Panc1 (cell line): ENCODE data around the gene ERC2. TPM values are rescaled to one million over a fixed set of nuclear protein-coding genes. Genes with fewer than 3 reads are reported as not detected.

Experiments
- ATAC-seq: fragments of 200-7000 bp; cut with Tn5 transposase; 2 replicates; pipeline ENCODE4 v1.9.1; 2020; ENCODE audit warnings: mild to moderate bottlenecking, moderate library complexity
- BruUV-seq: library from RNA; stranded (reverse); fragments of 400-500 nt; replicated peaks from 2 replicates; lab custom pipeline; 2021; lab: Mats Ljungman, UMichigan
- CTCF ChIA-PET: fragments of 300-600 bp; sonication (Branson Sonifier 250); formaldehyde crosslinking; loops from one replicate; lab custom pipeline; 2022; ENCODE audit warnings: antibody characterized with exemption; lab: Charles Lee
- POLR2A ChIA-PET: fragments of 300-600 bp; sonication (Branson Sonifier 250); formaldehyde crosslinking; loops from one replicate; lab custom pipeline; 2022; ENCODE audit warnings: antibody characterized with exemption; lab: Charles Lee
- DNase-seq: peaks from one replicate; pipeline ENCODE4 v3.0.0-alpha.2; 2010; ENCODE audit warnings: low read depth, low spot score
- H3K27ac ChIP-seq: 2 replicates; pipeline ENCODE4 v1.5.1; 2011; ENCODE audit warnings: mild to moderate bottlenecking, low read length, inconsistent platforms
- H3K27me3 ChIP-seq: fragments of 200-500 bp; sonication (Bioruptor generic); 2 replicates; pipeline ENCODE4 v1.6.0; 2014; ENCODE audit warnings: low read length, inconsistent platforms; ENCODE audit not compliant: control insufficient read depth, insufficient read depth
- H3K36me3 ChIP-seq: fragments of 200-500 bp; sonication (Bioruptor generic); 2 replicates; pipeline ENCODE4 v1.5.1; 2014; ENCODE audit warnings: inconsistent platforms, mild to moderate bottlenecking, low read length, moderate library complexity; ENCODE audit not compliant: control insufficient read depth, insufficient read depth
- H3K4me1 ChIP-seq: 2 replicates; pipeline ENCODE4 v1.5.1; 2011; ENCODE audit warnings: inconsistent platforms, mild to moderate bottlenecking, low read length, moderate library complexity; ENCODE audit not compliant: control insufficient read depth, insufficient read depth
- H3K4me3 ChIP-seq, 2 experiments: 2 replicates each; pipeline ENCODE4 v1.5.1; 2011 to 2012; ENCODE audit warnings: low read depth in 2 of 2, low read length in 2 of 2, mild to moderate bottlenecking in 2 of 2, inconsistent platforms in 1 of 2, moderate library complexity in 1 of 2
- H3K9me3 ChIP-seq: fragments of 200-500 bp; sonication (Bioruptor generic); 2 replicates; pipeline ENCODE4 v1.5.1; 2014; ENCODE audit warnings: low read depth, mild to moderate bottlenecking, inconsistent platforms, low read length, moderate library complexity; ENCODE audit not compliant: control insufficient read depth, insufficient read depth
- POLR2AphosphoS5 ChIP-seq: IDR thresholded peaks from 2 replicates; pipeline ENCODE4 v1.6.1; 2012; ENCODE audit warnings: mild to moderate bottlenecking, low read depth, low read length, moderate library complexity
- REST ChIP-seq, 2 experiments: IDR thresholded peaks; 2 replicates each; pipeline ENCODE4 v1.6.1; 2011 to 2012; ENCODE audit warnings: low read depth in 2 of 2, control low read depth in 1 of 2, low read length in 1 of 2, mild to moderate bottlenecking in 1 of 2, moderate library complexity in 1 of 2; ENCODE audit not compliant: insufficient read depth in 1 of 2
- SIN3A ChIP-seq: IDR thresholded peaks from 2 replicates; pipeline ENCODE4 v1.6.1; 2012; ENCODE audit warnings: low read depth, mild to moderate bottlenecking, low read length, moderate library complexity, borderline replicate concordance; ENCODE audit not compliant: insufficient read depth
- TCF7L2 ChIP-seq: IDR thresholded peaks from 2 replicates; pipeline ENCODE4 v1.6.1; 2011; ENCODE audit warnings: mild to moderate bottlenecking, low read depth, low read length, inconsistent platforms
- in situ Hi-C: cut with HindIII; loops from 2 replicates; pipeline ENCODE4 v1.10.0; 2016; ENCODE audit warnings: low sequenced_read_pairs, low pct_unique_long_range_greater_than_20kb
- intact Hi-C: fragments of 100-400 bp; cut with micrococcal nuclease; formaldehyde crosslinking; loops from one replicate; pipeline ENCODE4 v1.10.0; 2022; ENCODE audit not compliant: unreplicated experiment
- total RNA-seq: library from RNA; stranded (reverse); gene quantifications from one replicate; pipeline ENCODE4 v1.2.1, GENCODE V29; 2021; ENCODE audit not compliant: unreplicated experiment
- TF ChIP-seq, protein P1 (sequence below): fragments of 450-650 bp; IDR thresholded peaks from 2 replicates; pipeline ENCODE4 v1.5.1; 2017; ENCODE audit warnings: mild to moderate bottlenecking

Gene ERC2
- total RNA-seq, 1 experiment from 2014 or later: 0.33 TPM

DNA sequence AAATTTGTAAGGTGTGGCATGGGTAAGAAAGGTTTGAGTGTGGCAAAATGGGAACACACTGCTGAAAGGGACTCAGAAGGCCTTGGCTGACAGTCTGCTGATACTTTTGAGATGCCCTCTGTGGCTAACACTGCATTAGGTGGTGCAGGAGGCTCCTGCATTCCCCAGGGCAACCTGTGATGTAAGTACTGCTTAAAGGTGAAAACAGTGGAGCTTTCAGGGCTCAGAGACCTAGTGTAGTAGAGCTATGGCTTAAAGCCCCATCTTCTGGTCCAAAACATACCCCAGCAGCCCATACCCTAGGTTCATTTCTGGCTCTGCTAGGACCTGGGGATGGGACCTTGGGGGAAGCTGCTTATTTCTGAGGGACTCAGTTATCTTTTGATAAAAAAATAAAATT, 374.1 kb downstream of the ERC2 start:
- no peak overlapping the region for H3K27ac ChIP-seq
- no peak for TF ChIP-seq REST (IDR thresholded peaks at IDR 0.05; ENCODE audit: insufficient read depth in 1 of 2, low read depth in 2 of 2, low read length in 1 of 2)
- TF ChIP-seq, protein P1, sequence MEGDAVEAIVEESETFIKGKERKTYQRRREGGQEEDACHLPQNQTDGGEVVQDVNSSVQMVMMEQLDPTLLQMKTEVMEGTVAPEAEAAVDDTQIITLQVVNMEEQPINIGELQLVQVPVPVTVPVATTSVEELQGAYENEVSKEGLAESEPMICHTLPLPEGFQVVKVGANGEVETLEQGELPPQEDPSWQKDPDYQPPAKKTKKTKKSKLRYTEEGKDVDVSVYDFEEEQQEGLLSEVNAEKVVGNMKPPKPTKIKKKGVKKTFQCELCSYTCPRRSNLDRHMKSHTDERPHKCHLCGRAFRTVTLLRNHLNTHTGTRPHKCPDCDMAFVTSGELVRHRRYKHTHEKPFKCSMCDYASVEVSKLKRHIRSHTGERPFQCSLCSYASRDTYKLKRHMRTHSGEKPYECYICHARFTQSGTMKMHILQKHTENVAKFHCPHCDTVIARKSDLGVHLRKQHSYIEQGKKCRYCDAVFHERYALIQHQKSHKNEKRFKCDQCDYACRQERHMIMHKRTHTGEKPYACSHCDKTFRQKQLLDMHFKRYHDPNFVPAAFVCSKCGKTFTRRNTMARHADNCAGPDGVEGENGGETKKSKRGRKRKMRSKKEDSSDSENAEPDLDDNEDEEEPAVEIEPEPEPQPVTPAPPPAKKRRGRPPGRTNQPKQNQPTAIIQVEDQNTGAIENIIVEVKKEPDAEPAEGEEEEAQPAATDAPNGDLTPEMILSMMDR: no peak
- TF ChIP-seq TCF7L2: no peak
- no peak for TF ChIP-seq POLR2AphosphoS5
- no peak for TF ChIP-seq SIN3A
- ChIA-PET POLR2A (no interaction called here), CTCF (no interaction called here)
- in situ Hi-C loops (no loop called here), intact Hi-C loops (no loop called here)
- DNase-seq: no peak
- BruUV-seq: no TSS peak
- no peaks in the 10 kb centered on the region for H3K4me1 ChIP-seq
- H3K27me3 ChIP-seq: no peaks in the 10 kb centered on the region
- no peaks in the 10 kb centered on the region for H3K9me3 ChIP-seq
- ATAC-seq: no peak
- no peaks in the 10 kb centered on the region for H3K36me3 ChIP-seq
- no peak overlapping the region for H3K4me3 ChIP-seq

GRCh38 chr3:56089739-56090138, 378.5 kb downstream of the ERC2 start:
- Histone ChIP-seq H3K9me3 (no peaks in the 10 kb centered on the region), H3K4me1 (no peaks in the 10 kb centered on the region), H3K27ac (no peak overlapping the region), H3K36me3 (no peaks in the 10 kb centered on the region), H3K27me3 (no peaks in the 10 kb centered on the region), H3K4me3 (no peak overlapping the region)
- TF ChIP-seq TCF7L2 (no peak), SIN3A (no peak)
- TF ChIP-seq, protein P1: no peak
- POLR2A ChIA-PET: no interaction called here
- intact Hi-C loops: no loop called here
- CTCF ChIA-PET: no interaction called here
- in situ Hi-C loops: no loop called here
- DNase-seq: no peak
- no TSS peak for BruUV-seq
- ATAC-seq: no peak
